HG02981 (cell line): ENCODE results near the gene PUM1.

Experiments
- ATAC-seq: cut with Tn5 transposase; IDR thresholded peaks from one replicate; pipeline ENCODE4 v1.9.1; 2021; ENCODE audit warnings: mild to moderate bottlenecking, moderate library complexity; ENCODE audit not compliant: unreplicated experiment

Gene PUM1

GRCh38 chr1:30895944-30896660 lies 169.4 kb downstream of the PUM1 start:
- ATAC-seq: no peak

GRCh38 chr1:30895382-30895943 lies 170.1 kb downstream of the PUM1 start:
- no peak for ATAC-seq

GRCh38 chr1:30894508-30894973 lies 171.0 kb downstream of the PUM1 start:
- no peak for ATAC-seq

- ATAC-seq: no peak
Observed at GRCh38 chr1:30893776-30894507, 171.6 kb downstream of the PUM1 start.

- no peak for ATAC-seq
Observed at GRCh38 chr1:30892671-30893073, 172.8 kb downstream of the PUM1 start.

GRCh38 chr1:30891227-30891552 lies 174.3 kb downstream of the PUM1 start:
- no peak for ATAC-seq

- ATAC-seq: no peak
Observed at GRCh38 chr1:30890502-30891226, 174.9 kb downstream of the PUM1 start.

- no peak for ATAC-seq
Observed at GRCh38 chr1:30889511-30889910, 176.0 kb downstream of the PUM1 start.

- ATAC-seq: no peak
Observed at GRCh38 chr1:30888975-30889374, 176.5 kb downstream of the PUM1 start.

GRCh38 chr1:30888391-30888790 lies 177.1 kb downstream of the PUM1 start:
- no peak for ATAC-seq

GRCh38 chr1:30887485-30888315 lies 177.8 kb downstream of the PUM1 start:
- no peak for ATAC-seq

- ATAC-seq: no peak
Observed at GRCh38 chr1:30886710-30887428, 178.6 kb downstream of the PUM1 start.

- ATAC-seq: no peak
Observed at GRCh38 chr1:30885570-30886522, 179.7 kb downstream of the PUM1 start.

GRCh38 chr1:30884723-30885122 lies 180.8 kb downstream of the PUM1 start:
- ATAC-seq: no peak

GRCh38 chr1:30883389-30884172 lies 181.9 kb downstream of the PUM1 start:
- ATAC-seq: no peak

GRCh38 chr1:30882678-30883388 lies 182.7 kb downstream of the PUM1 start:
- no peak for ATAC-seq
